Endothelial cell (in vitro differentiated cells): ENCODE data around the gene IQSEC3. TPM values are rescaled to one million over a fixed set of nuclear protein-coding genes. Genes with fewer than 3 reads are reported as not detected.

ENCODE experiments used
- DNase-seq: peaks from one replicate; pipeline ENCODE4 v3.0.0; 2021; ENCODE audit warnings: low spot score
- H3K27ac Mint-ChIP-seq: one replicate; pipeline ENCODE4 v1.8.0; 2021; ENCODE audit warnings: mixed read lengths, inconsistent platforms; ENCODE audit not compliant: unreplicated experiment
- H3K27me3 Mint-ChIP-seq: one replicate; pipeline ENCODE4 v1.8.0; 2021; ENCODE audit warnings: mild to moderate bottlenecking, moderate library complexity, mixed read lengths, inconsistent platforms; ENCODE audit not compliant: unreplicated experiment
- H3K36me3 Mint-ChIP-seq: one replicate; pipeline ENCODE4 v1.8.0; 2021; ENCODE audit warnings: mild to moderate bottlenecking, low read depth, mixed read lengths, inconsistent platforms; ENCODE audit not compliant: unreplicated experiment
- H3K4me1 Mint-ChIP-seq: one replicate; pipeline ENCODE4 v1.8.0; 2021; ENCODE audit warnings: mild to moderate bottlenecking, mixed read lengths, inconsistent platforms; ENCODE audit not compliant: unreplicated experiment
- H3K4me3 Mint-ChIP-seq: one replicate; pipeline ENCODE4 v1.8.0; 2021; ENCODE audit warnings: mild to moderate bottlenecking, mixed read lengths, inconsistent platforms; ENCODE audit not compliant: unreplicated experiment
- H3K9me3 Mint-ChIP-seq: one replicate; pipeline ENCODE4 v1.8.0; 2021; ENCODE audit warnings: mixed read lengths, inconsistent platforms; ENCODE audit not compliant: unreplicated experiment
- total RNA-seq: library from RNA; stranded (reverse); fragmentation: NEBNext Ultra II Directional; extraction: Animal tissue kit (Norgen Biotek cat#: 25700); gene quantifications from one replicate; pipeline ENCODE4 v1.2.1, GENCODE V29; 2021; ENCODE audit not compliant: unreplicated experiment
- TF ChIP-seq, protein P1 (sequence below): fragments of 200-600 bp; sonication (generic); IDR thresholded peaks from one replicate; pipeline ENCODE4 v1.5.0; 2021; ENCODE audit warnings: antibody characterized with exemption; ENCODE audit not compliant: unreplicated experiment

Gene IQSEC3
- total RNA-seq, 1 donor from 2014 or later: 13.2 TPM

DNA sequence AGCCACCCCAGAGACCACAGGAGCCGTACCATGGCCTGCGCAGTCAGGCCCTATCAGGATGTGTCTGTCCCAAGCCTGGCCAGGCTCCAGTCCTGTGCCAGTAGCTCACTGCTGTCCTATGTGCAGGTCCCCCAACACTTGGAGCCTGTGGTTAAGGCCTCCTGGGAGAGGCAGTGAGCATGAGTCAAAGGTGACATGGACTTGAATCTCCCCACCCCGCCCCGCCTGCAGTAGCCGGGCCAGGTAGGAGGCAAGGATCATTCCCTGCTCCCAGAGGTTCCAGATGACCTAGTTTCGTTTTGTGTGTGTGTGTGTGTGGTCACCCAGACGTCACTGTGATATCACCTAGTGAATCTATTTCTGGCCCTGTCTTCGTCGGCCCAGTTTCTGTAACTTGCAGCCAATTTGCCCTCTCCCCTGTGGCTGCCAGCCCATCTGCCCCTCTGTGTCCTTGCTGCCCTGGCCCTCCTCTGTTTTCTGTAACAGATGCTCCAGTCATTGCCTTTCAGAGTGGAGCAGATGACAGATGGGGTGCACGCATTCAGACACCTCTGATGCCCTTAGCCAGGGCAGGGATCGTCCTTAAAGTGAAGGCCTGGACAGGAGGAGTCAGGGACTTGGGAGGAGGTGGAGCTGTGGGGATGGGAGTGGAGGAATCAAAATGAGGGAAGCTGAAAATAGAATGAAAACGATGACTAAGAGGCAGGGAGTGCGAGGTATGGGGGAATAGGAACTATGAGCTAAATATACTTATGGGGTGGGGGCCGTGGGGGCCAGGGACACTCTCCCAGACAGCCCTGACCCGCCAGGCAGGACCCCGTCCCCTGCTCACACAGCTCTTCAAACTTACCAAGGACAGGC is 110.0 kb downstream of the IQSEC3 start:
- no peak overlapping the region for H3K27ac Mint-ChIP-seq
- peak overlapping the region; percentile 44 for H3K4me3 Mint-ChIP-seq
- H3K27me3 Mint-ChIP-seq: peaks cover 14% of the 10 kb centered on the region
- H3K36me3 Mint-ChIP-seq: peaks cover 4% of the 10 kb centered on the region
- TF ChIP-seq, protein P1, sequence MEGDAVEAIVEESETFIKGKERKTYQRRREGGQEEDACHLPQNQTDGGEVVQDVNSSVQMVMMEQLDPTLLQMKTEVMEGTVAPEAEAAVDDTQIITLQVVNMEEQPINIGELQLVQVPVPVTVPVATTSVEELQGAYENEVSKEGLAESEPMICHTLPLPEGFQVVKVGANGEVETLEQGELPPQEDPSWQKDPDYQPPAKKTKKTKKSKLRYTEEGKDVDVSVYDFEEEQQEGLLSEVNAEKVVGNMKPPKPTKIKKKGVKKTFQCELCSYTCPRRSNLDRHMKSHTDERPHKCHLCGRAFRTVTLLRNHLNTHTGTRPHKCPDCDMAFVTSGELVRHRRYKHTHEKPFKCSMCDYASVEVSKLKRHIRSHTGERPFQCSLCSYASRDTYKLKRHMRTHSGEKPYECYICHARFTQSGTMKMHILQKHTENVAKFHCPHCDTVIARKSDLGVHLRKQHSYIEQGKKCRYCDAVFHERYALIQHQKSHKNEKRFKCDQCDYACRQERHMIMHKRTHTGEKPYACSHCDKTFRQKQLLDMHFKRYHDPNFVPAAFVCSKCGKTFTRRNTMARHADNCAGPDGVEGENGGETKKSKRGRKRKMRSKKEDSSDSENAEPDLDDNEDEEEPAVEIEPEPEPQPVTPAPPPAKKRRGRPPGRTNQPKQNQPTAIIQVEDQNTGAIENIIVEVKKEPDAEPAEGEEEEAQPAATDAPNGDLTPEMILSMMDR: no peak
- no peaks in the 10 kb centered on the region for H3K9me3 Mint-ChIP-seq
- H3K4me1 Mint-ChIP-seq: peaks cover 26% of the 10 kb centered on the region
- DNase-seq: no peak

DNA sequence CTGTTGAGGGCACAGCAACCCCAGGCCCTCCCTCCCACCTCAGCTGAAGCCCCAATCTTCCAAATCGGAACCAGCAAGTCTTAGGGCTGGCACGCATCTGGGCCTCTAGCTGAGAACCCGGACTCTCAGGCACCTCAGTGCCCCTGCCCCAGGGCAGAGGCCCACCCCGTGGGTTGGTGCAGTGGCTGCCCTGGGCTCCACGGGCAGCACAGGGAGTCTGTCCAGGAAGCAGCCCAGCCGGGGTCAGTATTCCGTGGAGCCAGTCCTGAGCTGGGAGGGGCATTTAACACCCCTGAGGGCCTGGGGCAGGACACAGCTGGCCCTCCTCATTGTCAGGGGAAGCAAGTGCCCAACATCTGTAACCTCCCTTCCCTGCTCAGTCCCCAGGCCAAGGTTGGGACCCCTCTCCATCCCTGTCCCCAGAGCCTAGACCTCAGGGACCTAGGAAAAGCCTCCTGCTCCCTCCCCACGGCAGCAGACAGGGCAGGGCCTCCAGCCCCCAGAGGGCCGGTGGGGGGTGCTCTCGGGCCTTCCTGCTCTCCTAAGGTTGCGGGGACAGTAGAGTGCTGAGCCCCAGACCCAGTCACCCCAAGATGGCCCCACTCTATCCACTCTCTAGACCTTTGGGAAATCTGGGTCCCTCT is 110.9 kb downstream of the IQSEC3 start:
- Mint-ChIP-seq H3K27me3 (peaks cover 14% of the 10 kb centered on the region), H3K9me3 (no peaks in the 10 kb centered on the region), H3K36me3 (peaks cover 4% of the 10 kb centered on the region), H3K27ac (no peak overlapping the region), H3K4me3 (no peak overlapping the region), H3K4me1 (peaks cover 24% of the 10 kb centered on the region)
- TF ChIP-seq, protein P1: no peak
- DNase-seq: no peak

DNA sequence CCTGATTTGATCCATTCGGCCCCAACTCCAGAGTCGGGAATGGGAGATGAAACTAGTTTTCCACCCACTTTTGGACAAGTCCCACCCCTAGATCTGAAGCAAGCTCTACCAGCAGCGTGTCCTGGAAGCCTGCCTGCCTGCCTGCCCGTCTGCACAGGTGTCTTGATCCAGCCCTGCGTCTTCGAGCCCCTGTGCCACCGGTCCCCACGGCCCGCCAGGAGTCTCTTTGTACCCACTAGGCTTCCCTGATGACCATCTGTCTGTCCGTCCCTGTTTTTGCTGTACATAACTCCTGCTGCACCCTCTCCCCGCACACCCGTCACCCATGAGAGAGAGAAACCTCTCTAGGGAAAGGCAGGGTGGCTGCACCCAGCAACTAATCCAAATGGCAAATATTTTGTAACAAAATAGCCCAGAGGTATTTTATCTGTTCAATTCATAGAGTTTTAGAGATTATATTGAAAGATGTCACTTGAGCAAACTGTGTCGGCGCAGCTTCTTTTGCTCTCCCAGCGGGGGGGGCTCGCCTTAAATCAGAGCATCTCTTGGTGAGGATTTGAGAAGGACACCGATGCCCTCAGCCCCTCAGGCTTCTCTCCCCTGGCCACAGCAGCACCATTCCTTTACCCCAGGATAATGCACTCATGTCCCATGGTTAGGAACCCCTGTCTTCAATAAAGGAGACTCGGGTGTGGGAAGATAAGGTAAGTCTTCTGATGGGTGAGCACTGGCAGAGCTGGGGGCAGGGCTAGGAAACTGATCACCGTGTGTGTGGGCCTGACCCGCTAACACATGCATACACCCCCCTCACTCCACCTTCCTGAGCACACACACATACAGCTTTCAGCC is 111.6 kb downstream of the IQSEC3 start:
- H3K36me3 Mint-ChIP-seq: peaks cover 4% of the 10 kb centered on the region
- H3K4me3 Mint-ChIP-seq: no peak overlapping the region

DNA sequence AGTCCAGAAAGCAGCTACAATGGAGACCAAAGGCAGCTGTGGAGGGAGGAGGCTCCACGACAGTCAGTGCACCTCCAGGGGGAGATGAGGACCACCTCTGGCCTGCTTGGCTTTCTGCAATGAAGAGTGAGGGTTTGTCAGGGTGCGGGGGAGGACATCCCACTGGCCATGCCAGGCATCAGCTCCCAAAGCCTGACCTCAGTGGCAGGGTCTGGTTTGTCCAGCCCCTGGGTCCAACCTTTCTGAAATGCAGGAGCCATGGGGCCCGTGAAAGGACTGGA is 112.2 kb downstream of the IQSEC3 start:
- no peak overlapping the region for H3K4me3 Mint-ChIP-seq
- H3K4me1 Mint-ChIP-seq: peaks cover 17% of the 10 kb centered on the region
- H3K36me3 Mint-ChIP-seq: peaks cover 4% of the 10 kb centered on the region
- H3K27me3 Mint-ChIP-seq: peaks cover 12% of the 10 kb centered on the region
- no peak for DNase-seq
- TF ChIP-seq, protein P1: no peak
- no peak overlapping the region for H3K27ac Mint-ChIP-seq
- no peaks in the 10 kb centered on the region for H3K9me3 Mint-ChIP-seq

More for the DNA sequence above, 111.6 kb downstream of the IQSEC3 start:
- no peak for DNase-seq
- H3K4me1 Mint-ChIP-seq: peaks cover 17% of the 10 kb centered on the region
- no peaks in the 10 kb centered on the region for H3K9me3 Mint-ChIP-seq
- H3K27ac Mint-ChIP-seq: no peak overlapping the region
- TF ChIP-seq, protein P1: no peak
- H3K27me3 Mint-ChIP-seq: peaks cover 14% of the 10 kb centered on the region
